ENCODE data around the gene SAT1.

SAT1 gene

DNA sequence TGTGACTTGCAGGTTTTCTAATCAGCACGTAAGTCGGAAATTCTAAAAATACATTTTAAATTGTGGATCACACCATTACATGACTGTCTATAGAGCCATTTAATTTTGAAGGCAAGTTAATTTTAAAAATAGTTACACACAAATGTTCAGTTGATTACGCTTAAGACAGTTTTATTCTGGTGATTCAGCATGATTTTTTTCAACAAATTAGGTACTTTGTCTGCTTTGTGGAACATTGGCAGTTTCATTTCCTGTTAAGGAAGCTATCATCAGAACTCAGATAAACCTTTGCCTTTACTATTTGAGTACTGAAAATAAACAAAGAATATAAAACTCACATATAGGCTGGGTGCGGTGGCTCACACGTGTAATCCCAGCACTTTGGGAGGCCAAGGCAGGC is 19.5 kb downstream of the SAT1 start:
- ChIA-PET POLR2A (no interaction called here), CTCF (no interaction called here)
- TF ChIP-seq, protein P1, sequence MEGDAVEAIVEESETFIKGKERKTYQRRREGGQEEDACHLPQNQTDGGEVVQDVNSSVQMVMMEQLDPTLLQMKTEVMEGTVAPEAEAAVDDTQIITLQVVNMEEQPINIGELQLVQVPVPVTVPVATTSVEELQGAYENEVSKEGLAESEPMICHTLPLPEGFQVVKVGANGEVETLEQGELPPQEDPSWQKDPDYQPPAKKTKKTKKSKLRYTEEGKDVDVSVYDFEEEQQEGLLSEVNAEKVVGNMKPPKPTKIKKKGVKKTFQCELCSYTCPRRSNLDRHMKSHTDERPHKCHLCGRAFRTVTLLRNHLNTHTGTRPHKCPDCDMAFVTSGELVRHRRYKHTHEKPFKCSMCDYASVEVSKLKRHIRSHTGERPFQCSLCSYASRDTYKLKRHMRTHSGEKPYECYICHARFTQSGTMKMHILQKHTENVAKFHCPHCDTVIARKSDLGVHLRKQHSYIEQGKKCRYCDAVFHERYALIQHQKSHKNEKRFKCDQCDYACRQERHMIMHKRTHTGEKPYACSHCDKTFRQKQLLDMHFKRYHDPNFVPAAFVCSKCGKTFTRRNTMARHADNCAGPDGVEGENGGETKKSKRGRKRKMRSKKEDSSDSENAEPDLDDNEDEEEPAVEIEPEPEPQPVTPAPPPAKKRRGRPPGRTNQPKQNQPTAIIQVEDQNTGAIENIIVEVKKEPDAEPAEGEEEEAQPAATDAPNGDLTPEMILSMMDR (IDR thresholded peaks at IDR 0.05; ENCODE audit: control extremely low read depth, extremely low read depth, low read depth, missing control alignments), result no peak
- no peak for DNase-seq (ENCODE audit: extremely low spot score)

DNA sequence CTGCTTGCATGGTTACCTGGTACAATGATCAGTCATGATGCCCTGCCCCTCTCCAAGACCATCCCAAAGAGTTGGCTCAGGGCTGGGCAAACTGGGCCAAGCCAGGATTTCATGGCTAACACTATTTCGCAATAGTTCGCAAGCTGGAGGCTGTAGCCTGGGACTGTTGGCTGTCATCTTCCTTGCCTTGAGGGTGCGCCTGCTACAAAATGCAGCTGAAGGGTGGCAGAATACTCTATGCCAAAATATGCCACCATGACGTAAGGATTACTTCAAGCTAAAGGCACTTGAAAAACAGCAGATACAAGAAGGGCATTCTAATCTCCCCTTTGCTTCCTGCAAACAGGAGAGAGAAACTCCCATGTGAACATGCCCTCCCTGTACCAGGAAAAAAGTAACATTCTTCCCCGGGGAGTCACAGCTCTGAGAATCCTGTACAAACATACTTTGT is 21.0 kb downstream of the SAT1 start:
- ChIA-PET POLR2A (no interaction called here), CTCF (no interaction called here)
- no peak for DNase-seq (ENCODE audit: extremely low spot score)
- TF ChIP-seq, protein P1 (IDR thresholded peaks at IDR 0.05; ENCODE audit: control extremely low read depth, extremely low read depth, low read depth, missing control alignments), result no peak

DNA sequence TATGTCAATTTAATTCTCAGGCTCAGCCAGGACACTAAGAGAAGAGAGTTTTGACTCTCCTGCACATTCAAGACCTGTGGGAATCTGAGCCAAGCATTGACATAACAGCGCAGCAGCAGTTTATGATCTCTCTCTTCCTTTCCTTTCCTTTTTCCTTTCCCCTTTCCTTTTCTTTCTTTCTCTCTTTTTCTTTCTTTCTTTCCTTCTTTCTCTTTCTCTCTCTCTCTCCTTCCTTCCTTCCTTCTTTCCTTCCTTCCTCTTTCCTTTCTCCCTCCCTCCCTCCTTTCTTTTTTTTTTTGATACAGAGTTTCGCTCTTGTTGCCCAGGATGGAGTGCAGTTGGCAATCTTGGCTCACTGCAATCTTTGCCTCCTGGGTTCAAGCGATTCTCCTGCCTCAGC is 21.6 kb downstream of the SAT1 start:
- CTCF ChIA-PET, result no interaction called here
- POLR2A ChIA-PET, result no interaction called here
- no peak for DNase-seq (ENCODE audit: extremely low spot score)
- TF ChIP-seq, protein P1 (IDR thresholded peaks at IDR 0.05; ENCODE audit: control extremely low read depth, extremely low read depth, low read depth, missing control alignments), result no peak

DNA sequence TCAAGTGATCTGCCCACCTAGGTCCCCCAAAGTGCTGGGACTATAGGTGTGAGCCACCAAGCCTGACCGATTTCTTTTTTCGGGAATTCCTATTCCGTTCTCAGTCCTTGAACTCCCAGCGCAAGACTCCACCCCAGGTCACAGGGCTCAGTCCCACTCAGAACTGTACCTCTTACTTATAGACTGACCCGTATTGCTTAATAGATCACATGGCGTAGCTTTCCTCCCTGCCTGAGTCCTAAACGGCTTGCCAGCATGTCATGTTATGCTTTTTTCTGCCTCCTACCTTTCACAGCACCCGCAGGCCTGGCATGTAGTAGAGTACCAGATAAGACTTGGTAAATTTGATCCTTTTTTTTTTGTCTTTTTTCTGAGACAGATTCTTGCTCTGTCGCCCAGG is 22.4 kb downstream of the SAT1 start:
- ChIA-PET CTCF (no interaction called here), POLR2A (no interaction called here)
- TF ChIP-seq, protein P1 (IDR thresholded peaks at IDR 0.05; ENCODE audit: control extremely low read depth, extremely low read depth, low read depth, missing control alignments), result no peak
- no peak for DNase-seq (ENCODE audit: extremely low spot score)

DNA sequence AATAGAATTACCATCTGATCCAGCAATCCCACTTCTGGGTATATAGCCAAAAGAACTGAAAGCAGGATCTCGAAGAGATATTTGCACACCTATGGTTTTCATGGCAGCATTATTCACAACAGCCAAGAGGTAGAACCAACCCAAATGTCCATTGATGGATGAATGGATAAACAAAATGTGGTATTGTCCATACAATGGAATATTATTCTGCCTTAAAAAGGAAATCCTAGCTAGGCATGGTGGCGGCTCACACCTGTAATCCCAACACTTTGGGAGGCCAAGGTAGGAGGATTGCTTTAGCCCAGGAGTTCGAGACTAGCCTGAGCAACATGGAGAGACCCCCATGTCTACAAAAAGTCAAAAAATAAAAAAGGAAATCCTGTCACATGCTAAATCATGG is 27.3 kb downstream of the SAT1 start:
- POLR2A ChIA-PET, result no interaction called here
- DNase-seq (ENCODE audit: extremely low spot score), result no peak
- TF ChIP-seq, protein P1 (IDR thresholded peaks at IDR 0.05; ENCODE audit: control extremely low read depth, extremely low read depth, low read depth, missing control alignments), result no peak
- CTCF ChIA-PET, result no interaction called here

DNA sequence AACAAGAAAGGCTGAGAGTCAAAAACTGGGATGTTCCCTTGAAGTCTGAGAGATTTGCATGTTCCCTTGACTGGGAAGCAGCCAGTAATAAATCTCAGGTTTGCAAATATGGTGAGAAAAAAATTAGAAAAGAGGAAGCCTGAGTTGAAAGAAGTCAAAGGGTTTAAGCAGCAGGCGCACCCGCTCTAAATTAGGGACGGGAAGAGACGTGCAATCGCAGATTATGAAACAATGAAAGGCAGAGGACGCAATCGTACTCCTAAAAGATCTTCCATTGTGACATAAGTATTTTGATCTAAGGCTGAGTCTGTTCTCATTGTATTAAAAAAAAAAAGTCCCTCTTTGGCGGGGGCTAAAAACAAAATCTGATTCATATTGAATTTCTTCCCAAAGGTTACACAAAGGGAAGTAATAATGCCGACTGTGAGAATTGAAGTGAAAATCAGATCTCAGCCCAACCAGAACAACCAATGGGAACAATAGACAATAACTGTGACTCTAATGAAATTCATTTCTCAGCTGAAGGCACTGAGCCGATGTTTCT is 28.2 kb downstream of the SAT1 start:
- DNase-seq (ENCODE audit: extremely low spot score), result no peak
- CTCF ChIA-PET, result no interaction called here
- POLR2A ChIA-PET, result no interaction called here
- TF ChIP-seq, protein P1 (IDR thresholded peaks at IDR 0.05; ENCODE audit: control extremely low read depth, extremely low read depth, low read depth, missing control alignments), result no peak

DNA sequence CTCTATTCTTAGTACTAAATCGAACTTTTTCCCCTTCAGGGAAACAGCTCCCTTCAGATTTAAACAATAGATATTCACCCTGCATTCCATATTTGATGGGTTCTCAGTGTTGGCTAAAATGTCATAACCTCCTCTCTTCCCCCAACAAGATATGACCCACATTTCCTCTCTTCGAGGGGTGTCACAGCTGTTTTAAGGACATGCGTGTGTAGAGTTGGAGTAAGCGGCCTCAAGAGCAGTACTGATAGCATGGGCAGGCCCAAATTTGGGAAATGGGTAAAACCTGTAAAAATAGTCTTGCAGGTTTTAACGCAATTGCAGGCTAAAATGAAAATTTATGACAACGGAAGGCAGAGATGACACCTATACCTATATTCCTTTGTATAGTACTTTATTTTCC is 28.7 kb downstream of the SAT1 start:
- POLR2A ChIA-PET, result no interaction called here
- CTCF ChIA-PET, result no interaction called here
- no peak for DNase-seq (ENCODE audit: extremely low spot score)
- TF ChIP-seq, protein P1 (IDR thresholded peaks at IDR 0.05; ENCODE audit: control extremely low read depth, extremely low read depth, low read depth, missing control alignments), result no peak

Measured in GM10248 (cell line).